ENCODE data around the gene MPG. TPM values are rescaled to one million over a fixed set of nuclear protein-coding genes. Genes with fewer than 3 reads are reported as not detected.

The MPG gene
- total RNA-seq, 1 donor from 2014 or later: 208 TPM

GRCh38 chr16:50769-51591 is 27.0 kb upstream of the MPG start:
- DNase-seq (ENCODE audit: low read depth in 2 of 2): no peak

GRCh38 chr16:53346-54236 is 24.4 kb upstream of the MPG start, which contains the start of the genes POLR3K and SNRNP25:
TSS of gene POLR3K (minus strand) at chr16:53608. CDS start at chr16:53586, 22 bp downstream.
TSS of gene SNRNP25 (plus strand) at chr16:53828. CDS start at chr16:54017, 189 bp downstream.
- DNase-seq (ENCODE audit: low read depth in 2 of 2): peak; percentile 93 to 99

GRCh38 chr16:54237-54581 is 23.8 kb upstream of the MPG start:
- DNase-seq (ENCODE audit: low read depth in 2 of 2): no peak

DNA sequence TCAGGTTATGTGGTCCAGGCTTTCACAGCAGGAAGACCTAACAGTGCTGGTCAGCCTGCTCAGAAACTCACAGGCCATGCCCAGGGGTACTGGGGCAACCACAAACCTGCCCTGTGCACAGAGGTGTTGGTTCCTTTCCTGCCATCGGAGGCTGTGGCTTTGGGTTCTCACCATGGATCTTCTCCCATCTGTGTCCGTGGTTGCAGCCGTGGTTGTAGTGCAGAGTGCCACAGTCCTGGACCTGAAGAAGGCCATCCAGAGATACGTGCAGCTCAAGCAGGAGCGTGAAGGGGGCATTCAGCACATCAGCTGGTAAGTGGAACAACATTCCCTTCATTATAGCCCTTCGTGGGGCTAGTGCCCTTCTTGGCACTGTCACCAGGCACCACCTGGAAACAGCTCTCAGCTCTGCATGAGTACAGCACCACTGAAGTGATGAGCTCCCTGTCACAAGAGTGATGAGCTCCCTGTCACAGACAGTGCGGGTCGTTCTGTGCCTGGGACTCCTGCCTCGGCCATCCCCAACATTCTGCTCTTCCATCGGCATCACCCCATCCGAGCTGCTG is 22.4 kb upstream of the MPG start:
- DNase-seq (ENCODE audit: low read depth in 2 of 2): no peak

DNA sequence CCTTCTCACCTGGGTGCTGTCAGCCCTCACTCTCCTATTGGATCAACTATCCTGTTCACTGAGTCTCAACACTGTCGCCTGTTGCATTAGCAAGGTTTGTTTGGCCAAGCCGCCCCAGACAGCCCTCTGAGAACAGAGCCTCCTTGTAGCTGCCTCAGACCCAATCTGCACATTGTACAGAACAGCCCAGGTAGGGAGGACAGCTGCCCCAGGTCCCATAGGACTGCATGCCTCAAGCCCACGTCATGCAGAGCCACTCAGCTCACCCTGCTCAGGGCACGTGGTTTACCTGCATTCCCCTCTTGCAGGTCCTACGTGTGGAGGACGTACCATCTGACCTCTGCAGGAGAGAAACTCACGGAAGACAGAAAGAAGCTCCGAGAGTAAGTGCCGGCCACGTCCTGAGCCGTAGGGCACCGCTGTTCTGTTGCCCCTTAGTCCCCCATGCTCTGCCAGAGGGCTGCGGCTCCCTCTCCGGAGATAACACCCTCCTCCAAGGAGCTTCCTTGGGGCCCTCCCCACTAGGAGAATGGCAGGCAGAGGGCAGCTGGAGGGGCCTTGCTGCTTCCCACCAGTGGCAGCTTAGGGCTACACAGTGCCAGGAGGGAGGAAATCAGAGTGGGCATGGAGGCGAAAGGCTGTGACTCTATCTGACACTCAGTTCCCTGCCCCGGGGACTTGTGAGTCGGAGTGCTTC is 21.6 kb upstream of the MPG start:
- DNase-seq (ENCODE audit: low read depth in 2 of 2): no peak

DNA sequence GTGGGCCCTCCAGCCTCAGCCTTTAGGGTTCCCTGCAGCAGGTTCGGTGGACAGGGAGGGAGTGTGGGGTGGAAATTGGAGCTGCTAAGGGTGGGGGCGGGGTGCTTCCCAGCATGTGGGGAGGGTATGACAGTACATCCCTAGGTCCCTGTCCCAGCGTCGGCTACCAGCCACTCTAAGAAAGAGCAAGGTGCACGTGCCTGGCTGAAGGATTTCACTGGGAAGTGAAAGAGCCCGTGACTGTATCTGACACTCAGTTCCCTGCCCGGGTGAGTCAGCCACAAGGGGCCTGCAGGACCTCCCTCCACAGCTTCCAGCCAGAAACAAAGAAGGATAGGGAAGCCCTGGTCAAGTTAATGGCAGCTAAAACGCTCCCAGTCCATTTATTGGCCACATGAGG is 20.3 kb upstream of the MPG start:
- DNase-seq (ENCODE audit: low read depth in 2 of 2): no peak

- DNase-seq (ENCODE audit: low read depth in 2 of 2): no peak
Observed at GRCh38 chr16:58491-59439, 19.3 kb upstream of the MPG start.

GRCh38 chr16:59440-60059 is 18.5 kb upstream of the MPG start:
- DNase-seq (ENCODE audit: low read depth in 2 of 2): no peak

DNA sequence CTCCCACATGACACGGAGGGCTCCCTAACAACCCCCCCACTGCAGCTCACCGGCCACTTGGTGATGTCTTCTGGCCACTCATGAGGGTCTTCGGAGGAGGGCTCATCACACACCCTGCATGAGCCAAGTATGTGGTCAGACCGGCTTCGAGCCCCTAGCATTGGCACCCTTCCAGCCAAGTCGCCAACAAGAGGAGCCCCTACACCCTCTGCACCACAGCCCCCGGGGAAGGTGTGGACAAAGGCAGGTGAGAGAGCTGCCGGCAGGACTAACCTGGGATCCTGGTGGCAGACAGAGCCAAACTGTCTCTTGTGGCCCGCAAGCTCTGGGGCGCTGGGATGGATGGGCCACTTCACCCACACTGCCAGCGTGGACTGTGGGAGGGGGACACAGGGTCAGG is 17.9 kb upstream of the MPG start:
- no peak for DNase-seq (ENCODE audit: low read depth in 2 of 2)

GRCh38 chr16:60929-61878 is 16.8 kb upstream of the MPG start:
- DNase-seq (ENCODE audit: low read depth in 2 of 2): no peak

- DNase-seq (ENCODE audit: low read depth in 2 of 2): no peak
Observed at GRCh38 chr16:61879-62281, 16.1 kb upstream of the MPG start.

DNA sequence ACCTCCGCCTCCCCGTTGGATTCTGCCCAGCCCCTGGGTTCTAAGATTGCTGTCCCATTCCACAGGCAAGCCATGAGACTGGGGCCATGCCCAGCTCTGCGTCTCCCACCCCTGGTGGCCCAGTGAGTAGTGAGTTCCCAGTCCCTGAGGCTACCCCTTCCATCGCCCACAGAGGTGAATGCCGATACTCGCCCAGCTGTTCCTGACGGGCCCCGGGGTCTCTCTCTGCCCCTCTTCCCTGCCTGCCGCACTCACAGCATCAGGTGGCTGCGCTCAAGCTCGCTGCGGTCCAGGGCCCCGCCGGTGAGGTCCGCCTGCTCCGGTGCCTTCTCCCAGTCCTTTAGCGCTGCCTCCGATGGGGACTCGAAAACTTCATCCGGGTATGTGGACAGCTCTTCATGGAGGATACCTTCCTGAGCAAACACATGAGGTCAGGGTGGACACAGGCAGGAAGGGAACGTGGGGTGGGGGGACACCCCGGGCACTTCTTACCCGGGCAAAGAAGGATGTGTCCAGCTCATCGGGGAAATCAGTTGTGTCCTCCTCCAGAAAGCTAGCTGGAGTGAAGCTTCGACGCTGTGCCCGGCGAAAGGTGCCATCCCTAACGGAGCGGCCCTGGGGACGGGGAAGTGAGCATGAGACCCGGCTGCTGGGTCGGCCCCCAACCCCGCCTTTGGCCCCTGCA is 15.6 kb upstream of the MPG start:
- DNase-seq (ENCODE audit: low read depth in 2 of 2): no peak

GRCh38 chr16:62968-63391 is 15.0 kb upstream of the MPG start:
- no peak for DNase-seq (ENCODE audit: low read depth in 2 of 2)

- DNase-seq (ENCODE audit: low read depth in 2 of 2): no peak
Observed at GRCh38 chr16:63466-63865, 14.6 kb upstream of the MPG start.

- DNase-seq (ENCODE audit: low read depth in 2 of 2): no peak
Observed at GRCh38 chr16:63998-64913, 13.8 kb upstream of the MPG start.

- no peak for DNase-seq (ENCODE audit: low read depth in 2 of 2)
Observed at GRCh38 chr16:64914-65255, 13.1 kb upstream of the MPG start.

DNA sequence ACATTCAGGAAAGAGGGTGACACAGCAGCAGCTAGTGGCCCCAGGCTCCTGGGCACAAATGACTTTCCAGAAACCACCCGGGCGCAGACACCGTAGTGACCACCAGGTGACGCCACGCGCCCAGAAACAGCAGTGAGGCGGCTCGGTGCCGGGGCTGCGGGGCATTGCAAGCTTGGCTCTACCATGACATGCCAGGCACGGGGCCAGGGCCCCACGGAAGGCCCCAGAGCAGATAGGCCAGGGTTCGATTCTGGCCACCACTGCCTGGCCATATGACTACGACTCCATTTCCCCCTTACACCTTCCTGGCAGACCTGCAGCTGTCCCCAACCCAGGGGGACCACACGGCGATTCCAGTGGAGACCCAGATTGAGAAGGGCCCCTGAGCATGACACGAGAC is 12.3 kb upstream of the MPG start:
- DNase-seq (ENCODE audit: low read depth in 2 of 2): peak in 1 of 2 donors; percentile 74

Measured in dermis microvascular lymphatic vessel endothelial cell (primary cell).